ENCODE measurements around the gene RFX3.
A peak's percentile ranks its signal among the peaks of the same experiment; 100 is the strongest.

Gene RFX3

DNA sequence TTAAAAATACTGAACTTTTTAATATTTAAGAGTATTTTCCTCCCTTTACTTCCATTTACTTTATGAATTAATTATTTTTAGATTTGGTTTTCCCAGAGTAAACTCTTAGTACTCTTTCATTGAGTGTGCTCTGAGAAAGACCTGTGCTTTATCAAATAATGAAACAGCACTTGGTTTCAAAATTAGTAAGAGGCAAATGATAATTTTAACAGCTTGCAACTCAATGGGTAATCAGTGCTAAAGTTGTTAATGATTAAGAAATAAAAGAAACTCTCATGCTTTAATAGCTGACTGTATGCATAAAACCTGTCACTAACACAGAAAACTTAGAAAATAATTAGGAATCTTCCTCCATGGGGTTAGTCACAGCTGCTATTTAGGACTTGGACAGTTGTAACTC is 244.4 kb downstream of the RFX3 start:
- TF ChIP-seq CTCF (IDR thresholded peaks at IDR 0.05; ENCODE audit: insufficient read depth, low read length) (no peak), POLR2AphosphoS5 (IDR thresholded peaks at IDR 0.05; ENCODE audit: low read depth) (no peak), GABPA (IDR thresholded peaks at IDR 0.05; ENCODE audit: low read depth) (no peak), SPI1 (IDR thresholded peaks at IDR 0.05; ENCODE audit: borderline replicate concordance, low read depth) (no peak)
- TF ChIP-seq, protein P1, sequence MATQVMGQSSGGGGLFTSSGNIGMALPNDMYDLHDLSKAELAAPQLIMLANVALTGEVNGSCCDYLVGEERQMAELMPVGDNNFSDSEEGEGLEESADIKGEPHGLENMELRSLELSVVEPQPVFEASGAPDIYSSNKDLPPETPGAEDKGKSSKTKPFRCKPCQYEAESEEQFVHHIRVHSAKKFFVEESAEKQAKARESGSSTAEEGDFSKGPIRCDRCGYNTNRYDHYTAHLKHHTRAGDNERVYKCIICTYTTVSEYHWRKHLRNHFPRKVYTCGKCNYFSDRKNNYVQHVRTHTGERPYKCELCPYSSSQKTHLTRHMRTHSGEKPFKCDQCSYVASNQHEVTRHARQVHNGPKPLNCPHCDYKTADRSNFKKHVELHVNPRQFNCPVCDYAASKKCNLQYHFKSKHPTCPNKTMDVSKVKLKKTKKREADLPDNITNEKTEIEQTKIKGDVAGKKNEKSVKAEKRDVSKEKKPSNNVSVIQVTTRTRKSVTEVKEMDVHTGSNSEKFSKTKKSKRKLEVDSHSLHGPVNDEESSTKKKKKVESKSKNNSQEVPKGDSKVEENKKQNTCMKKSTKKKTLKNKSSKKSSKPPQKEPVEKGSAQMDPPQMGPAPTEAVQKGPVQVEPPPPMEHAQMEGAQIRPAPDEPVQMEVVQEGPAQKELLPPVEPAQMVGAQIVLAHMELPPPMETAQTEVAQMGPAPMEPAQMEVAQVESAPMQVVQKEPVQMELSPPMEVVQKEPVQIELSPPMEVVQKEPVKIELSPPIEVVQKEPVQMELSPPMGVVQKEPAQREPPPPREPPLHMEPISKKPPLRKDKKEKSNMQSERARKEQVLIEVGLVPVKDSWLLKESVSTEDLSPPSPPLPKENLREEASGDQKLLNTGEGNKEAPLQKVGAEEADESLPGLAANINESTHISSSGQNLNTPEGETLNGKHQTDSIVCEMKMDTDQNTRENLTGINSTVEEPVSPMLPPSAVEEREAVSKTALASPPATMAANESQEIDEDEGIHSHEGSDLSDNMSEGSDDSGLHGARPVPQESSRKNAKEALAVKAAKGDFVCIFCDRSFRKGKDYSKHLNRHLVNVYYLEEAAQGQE (IDR thresholded peaks at IDR 0.05; ENCODE audit: insufficient replicate concordance, low read depth): no peak

DNA sequence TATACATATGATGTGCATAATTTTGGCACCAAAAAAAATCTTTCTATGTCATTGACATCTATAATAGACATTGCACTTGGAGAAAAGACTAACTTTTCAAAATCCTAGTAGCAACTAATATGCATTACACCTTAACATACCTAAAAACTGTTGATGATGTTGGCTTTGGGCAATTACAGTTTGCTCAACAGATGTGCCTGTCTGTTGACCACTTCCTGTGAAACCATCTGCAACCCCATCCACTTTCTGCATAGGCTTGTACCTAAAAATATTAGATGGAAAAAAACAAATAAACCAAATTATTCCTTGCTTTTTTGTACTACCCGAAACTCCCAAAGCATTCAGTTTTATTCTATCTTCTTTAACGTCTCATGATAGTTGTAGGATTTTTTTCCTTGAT is 248.6 kb downstream of the RFX3 start:
- peak in 1 of 2 experiments; percentile 43 for DNase-seq (ENCODE audit: low read depth in 1 of 2, low spot score in 1 of 2)
- Histone ChIP-seq H3K27ac (replicated peaks) (no peak overlapping the region), H3K27me3 (ENCODE audit: insufficient read depth, poor library complexity, severe bottlenecking) (no peaks in the 10 kb centered on the region), H3K4me3 (replicated peaks; ENCODE audit: insufficient read depth, low read length) (no peak overlapping the region)
- TF ChIP-seq CTCF (IDR thresholded peaks at IDR 0.05; ENCODE audit: insufficient read depth, low read length): no peak
- TF ChIP-seq, protein P1 (IDR thresholded peaks at IDR 0.05; ENCODE audit: insufficient replicate concordance, low read depth): no peak
- no peak for TF ChIP-seq POLR2AphosphoS5 (IDR thresholded peaks at IDR 0.05; ENCODE audit: low read depth)
- no peak for TF ChIP-seq SPI1 (IDR thresholded peaks at IDR 0.05; ENCODE audit: borderline replicate concordance, low read depth)
- no peak for TF ChIP-seq GABPA (IDR thresholded peaks at IDR 0.05; ENCODE audit: low read depth)

More for the DNA sequence above, 244.4 kb downstream of the RFX3 start:
- no peak overlapping the region for H3K27ac ChIP-seq (replicated peaks)
- no peaks in the 10 kb centered on the region for H3K27me3 ChIP-seq (ENCODE audit: insufficient read depth, poor library complexity, severe bottlenecking)
- DNase-seq (ENCODE audit: low read depth in 1 of 2, low spot score in 1 of 2): no peak
- H3K4me3 ChIP-seq (replicated peaks; ENCODE audit: insufficient read depth, low read length): no peak overlapping the region

DNA sequence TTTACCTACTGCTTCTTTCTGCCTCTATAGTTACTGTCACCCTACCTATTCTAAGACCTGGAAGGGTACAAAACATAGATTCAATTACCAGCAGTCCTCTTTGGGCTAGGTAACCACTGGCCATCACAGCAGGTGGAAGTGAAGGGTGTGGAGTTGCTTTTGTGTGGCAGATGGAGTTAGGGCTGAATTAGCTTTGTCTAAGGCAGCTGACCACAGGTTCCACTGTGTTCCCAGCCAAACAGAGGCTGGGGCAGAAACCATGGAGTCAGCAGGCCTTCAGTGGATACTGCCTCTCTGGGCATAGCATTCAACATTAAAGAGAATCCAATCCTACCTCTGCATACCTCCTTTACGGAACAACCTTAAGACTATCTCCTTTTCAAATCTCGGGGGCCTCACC is 254.2 kb downstream of the RFX3 start:
- no peak for DNase-seq (ENCODE audit: low read depth in 1 of 2, low spot score in 1 of 2)
- no peak overlapping the region for H3K4me3 ChIP-seq (replicated peaks; ENCODE audit: insufficient read depth, low read length)
- no peak for TF ChIP-seq GABPA (IDR thresholded peaks at IDR 0.05; ENCODE audit: low read depth)
- TF ChIP-seq, protein P1 (IDR thresholded peaks at IDR 0.05; ENCODE audit: insufficient replicate concordance, low read depth): no peak
- TF ChIP-seq POLR2AphosphoS5 (IDR thresholded peaks at IDR 0.05; ENCODE audit: low read depth): no peak
- TF ChIP-seq SPI1 (IDR thresholded peaks at IDR 0.05; ENCODE audit: borderline replicate concordance, low read depth): no peak
- TF ChIP-seq CTCF (IDR thresholded peaks at IDR 0.05; ENCODE audit: insufficient read depth, low read length): no peak
- H3K27ac ChIP-seq (replicated peaks): no peak overlapping the region
- no peaks in the 10 kb centered on the region for H3K27me3 ChIP-seq (ENCODE audit: insufficient read depth, poor library complexity, severe bottlenecking)

Data from HL-60 (cell line).